Chondrocyte (in vitro differentiated cells): ENCODE measurements around the gene ANO9. TPM values are rescaled to one million over a fixed set of nuclear protein-coding genes. Genes with fewer than 3 reads are reported as not detected.

Source experiments
- DNase-seq: peaks from one replicate; pipeline ENCODE4 v3.0.0; 2021; ENCODE audit warnings: mixed read lengths, low spot score
- H3K27ac Mint-ChIP-seq: one replicate; pipeline ENCODE4 v1.8.0; 2021; ENCODE audit warnings: mild to moderate bottlenecking, moderate library complexity, mixed read lengths; ENCODE audit not compliant: unreplicated experiment
- H3K27me3 Mint-ChIP-seq: 2 replicates; pipeline ENCODE4 v1.8.0; 2021; ENCODE audit warnings: low read depth, mixed read lengths
- H3K36me3 Mint-ChIP-seq: 2 replicates; pipeline ENCODE4 v1.8.0; 2021; ENCODE audit warnings: low read depth, mixed read lengths
- H3K4me1 Mint-ChIP-seq: 2 replicates; pipeline ENCODE4 v1.8.0; 2021; ENCODE audit warnings: low read depth, mild to moderate bottlenecking, mixed read lengths
- H3K4me3 Mint-ChIP-seq: one replicate; pipeline ENCODE4 v1.8.0; 2021; ENCODE audit warnings: mild to moderate bottlenecking, moderate library complexity, mixed read lengths; ENCODE audit not compliant: unreplicated experiment
- H3K9me3 Mint-ChIP-seq: 2 replicates; pipeline ENCODE4 v1.8.0; 2021; ENCODE audit warnings: low read depth, mixed read lengths
- CTCF ChIP-seq: fragments of 200-600 bp; sonication (generic); IDR thresholded peaks from 2 replicates; pipeline ENCODE4 v1.5.0; 2021; ENCODE audit warnings: antibody characterized with exemption, mild to moderate bottlenecking, moderate library complexity
- total RNA-seq: library from RNA; stranded (reverse); gene quantifications from 3 replicates; pipeline ENCODE4 v1.2.1, GENCODE V29; 2021

ANO9 gene
- total RNA-seq, 1 donor from 2014 or later = not detected

- H3K27ac Mint-ChIP-seq = no peak overlapping the region
- H3K27me3 Mint-ChIP-seq = no peaks in the 10 kb centered on the region
- no peak for TF ChIP-seq CTCF
- no peak overlapping the region for H3K4me3 Mint-ChIP-seq
- peaks cover 4% of the 10 kb centered on the region for H3K36me3 Mint-ChIP-seq
- no peak for DNase-seq
- H3K4me1 Mint-ChIP-seq = no peaks in the 10 kb centered on the region
- H3K9me3 Mint-ChIP-seq = no peaks in the 10 kb centered on the region
Measured at GRCh38 chr11:489610-490185, 47.9 kb upstream of the ANO9 start.

GRCh38 chr11:488992-489391 is 47.2 kb upstream of the ANO9 start:
- no peaks in the 10 kb centered on the region for H3K4me1 Mint-ChIP-seq
- H3K9me3 Mint-ChIP-seq = no peaks in the 10 kb centered on the region
- DNase-seq = no peak
- H3K27me3 Mint-ChIP-seq = no peaks in the 10 kb centered on the region
- peaks cover 1% of the 10 kb centered on the region for H3K36me3 Mint-ChIP-seq
- no peak overlapping the region for H3K27ac Mint-ChIP-seq
- H3K4me3 Mint-ChIP-seq = no peak overlapping the region
- no peak for TF ChIP-seq CTCF

GRCh38 chr11:488579-488978 is 46.8 kb upstream of the ANO9 start:
- H3K27ac Mint-ChIP-seq = no peak overlapping the region
- DNase-seq = no peak

GRCh38 chr11:488062-488461 is 46.3 kb upstream of the ANO9 start:
- peaks cover 3% of the 10 kb centered on the region for H3K36me3 Mint-ChIP-seq
- no peak for TF ChIP-seq CTCF
- DNase-seq = no peak
- H3K27me3 Mint-ChIP-seq = no peaks in the 10 kb centered on the region
- no peaks in the 10 kb centered on the region for H3K4me1 Mint-ChIP-seq
- H3K9me3 Mint-ChIP-seq = peaks cover 3% of the 10 kb centered on the region
- H3K4me3 Mint-ChIP-seq = no peak overlapping the region
- H3K27ac Mint-ChIP-seq = no peak overlapping the region

More at GRCh38 chr11:488579-488978, 46.8 kb upstream of the ANO9 start:
- Mint-ChIP-seq H3K4me3 (no peak overlapping the region), H3K36me3 (peaks cover 1% of the 10 kb centered on the region), H3K9me3 (no peaks in the 10 kb centered on the region), H3K4me1 (no peaks in the 10 kb centered on the region), H3K27me3 (no peaks in the 10 kb centered on the region)
- TF ChIP-seq CTCF = no peak

- Mint-ChIP-seq H3K27me3 (no peaks in the 10 kb centered on the region), H3K4me1 (no peaks in the 10 kb centered on the region), H3K36me3 (peaks cover 3% of the 10 kb centered on the region), H3K9me3 (peaks cover 3% of the 10 kb centered on the region), H3K4me3 (no peak overlapping the region), H3K27ac (no peak overlapping the region)
- TF ChIP-seq CTCF = no peak
- DNase-seq = no peak
Measured at GRCh38 chr11:487571-488021, 45.8 kb upstream of the ANO9 start.
